22Rv1 (cell line): ENCODE results near the gene SLC15A4.

ENCODE experiments used
- H3K27ac ChIP-seq: fragments of 450-650 bp; 2 replicates; pipeline ENCODE4 v1.5.1; 2017
- CTCF ChIP-seq: fragments of 450-650 bp; IDR thresholded peaks from 2 replicates; pipeline ENCODE4 v1.5.1; 2017; ENCODE audit warnings: mild to moderate bottlenecking
- ZFX ChIP-seq: fragments of 450-650 bp; IDR thresholded peaks from 2 replicates; pipeline ENCODE4 v1.6.1; 2017; ENCODE audit warnings: antibody characterized with exemption, borderline replicate concordance

The SLC15A4 gene

GRCh38 chr12:128825835-128826234 is 2.1 kb upstream of the SLC15A4 start:
- no peak for TF ChIP-seq ZFX
- TF ChIP-seq CTCF = no peak
- no peak overlapping the region for H3K27ac ChIP-seq

GRCh38 chr12:128823216-128823915 is 392 bp downstream of the SLC15A4 start:
- TF ChIP-seq ZFX (no peak), CTCF (no peak)
- H3K27ac ChIP-seq = peak overlapping the region; percentile 89

GRCh38 chr12:128820723-128821432 is 2.9 kb downstream of the SLC15A4 start:
- TF ChIP-seq CTCF (no peak), ZFX (no peak)
- no peak overlapping the region for H3K27ac ChIP-seq

GRCh38 chr12:128820253-128820652 is 3.5 kb downstream of the SLC15A4 start:
- no peak overlapping the region for H3K27ac ChIP-seq
- TF ChIP-seq ZFX (no peak), CTCF (no peak)

- H3K27ac ChIP-seq = no peak overlapping the region
- TF ChIP-seq ZFX (no peak), CTCF (no peak)
These were observed 4.2 kb downstream of the SLC15A4 start for GRCh38 chr12:128819293-128820144.

GRCh38 chr12:128818065-128819022 is 5.4 kb downstream of the SLC15A4 start:
- no peak overlapping the region for H3K27ac ChIP-seq
- no peak for TF ChIP-seq ZFX
- TF ChIP-seq CTCF = no peak
